DND-41 (cell line): Measurements from ENCODE around the gene PRAMEF12.

ENCODE experiments used
- ATAC-seq: fragments of 200-7000 bp; cut with Tn5 transposase; 3 replicates; pipeline ENCODE4 v1.9.1; 2021; ENCODE audit warnings: low read depth; ENCODE audit not compliant: insufficient read depth
- DNase-seq: peaks from one replicate; pipeline ENCODE4 v3.0.0-alpha.2; 2020
- H2AFZ ChIP-seq: 2 replicates; pipeline ENCODE4 v1.6.0; 2012; ENCODE audit warnings: low read depth, low read length
- H3K27ac ChIP-seq: 2 replicates; pipeline ENCODE4 v1.5.1; 2012; ENCODE audit warnings: low read length, inconsistent platforms
- H3K27me3 ChIP-seq: fragments of 200-600 bp; sonication (generic); 2 replicates; pipeline ENCODE4 v1.6.0; 2012; ENCODE audit warnings: low read length, mild to moderate bottlenecking, inconsistent platforms; ENCODE audit not compliant: insufficient read depth, poor library complexity
- H3K36me3 ChIP-seq: 2 replicates; pipeline ENCODE4 v1.5.1; 2012; ENCODE audit warnings: low read length, inconsistent platforms; ENCODE audit not compliant: insufficient read depth
- H3K4me1 ChIP-seq: 2 replicates; pipeline ENCODE4 v1.5.1; 2012; ENCODE audit warnings: mild to moderate bottlenecking, low read length; ENCODE audit not compliant: insufficient read depth
- H3K4me2 ChIP-seq: 2 replicates; pipeline ENCODE4 v1.6.0; 2012; ENCODE audit warnings: mild to moderate bottlenecking, moderate library complexity, low read length, inconsistent platforms; ENCODE audit not compliant: insufficient read depth
- H3K4me3 ChIP-seq, 2 experiments: fragments of 200-600 bp in 1 of 2; shearing (Covaris generic) in 1 of 2; 2 replicates each; pipeline ENCODE4 v1.5.1; 2012 to 2016; ENCODE audit warnings: inconsistent platforms in 2 of 2, low read length in 2 of 2, mild to moderate bottlenecking in 2 of 2, low read depth in 1 of 2, moderate library complexity in 1 of 2
- H3K79me2 ChIP-seq: 2 replicates; pipeline ENCODE4 v1.6.0; 2012; ENCODE audit warnings: low read length, inconsistent platforms; ENCODE audit not compliant: insufficient read depth
- H3K9ac ChIP-seq: 2 replicates; pipeline ENCODE4 v1.6.0; 2012; ENCODE audit warnings: low read depth, mild to moderate bottlenecking, inconsistent platforms, low read length, moderate library complexity
- H3K9me3 ChIP-seq: 2 replicates; pipeline ENCODE4 v1.5.1; 2012; ENCODE audit warnings: low read length, moderate library complexity, mild to moderate bottlenecking, inconsistent platforms; ENCODE audit not compliant: insufficient read depth, severe bottlenecking
- H4K20me1 ChIP-seq: 2 replicates; pipeline ENCODE4 v1.6.0; 2012; ENCODE audit warnings: low read length; ENCODE audit not compliant: insufficient read depth
- CTCF ChIP-seq: IDR thresholded peaks from 2 replicates; pipeline ENCODE4 v1.5.1; 2012; ENCODE audit warnings: borderline replicate concordance, low read length, moderate library complexity, mild to moderate bottlenecking; ENCODE audit not compliant: poor library complexity, severe bottlenecking; ENCODE audit errors: extremely low read depth
- EZH2 ChIP-seq: IDR thresholded peaks from 3 replicates; pipeline ENCODE4 v1.6.1; 2012; ENCODE audit warnings: borderline replicate concordance, low read depth, mild to moderate bottlenecking, moderate library complexity, low read length, inconsistent platforms; ENCODE audit not compliant: severe bottlenecking

PRAMEF12 gene

GRCh38 chr1:12754738-12755137 is 18.8 kb upstream of the PRAMEF12 start:
- ATAC-seq (no peak), DNase-seq (no peak)
- TF ChIP-seq EZH2, result no peak
- no peak for TF ChIP-seq CTCF
- Histone ChIP-seq H3K79me2 (no peaks in the 10 kb centered on the region), H2AFZ (no peak overlapping the region), H3K27ac (no peak overlapping the region), H3K36me3 (no peaks in the 10 kb centered on the region), H3K27me3 (peaks cover 10% of the 10 kb centered on the region), H3K9me3 (no peaks in the 10 kb centered on the region), H4K20me1 (no peaks in the 10 kb centered on the region), H3K4me2 (no peak overlapping the region), H3K4me3 (no peak overlapping the region), H3K4me1 (no peaks in the 10 kb centered on the region), H3K9ac (no peak overlapping the region)

GRCh38 chr1:12756273-12756672 is 17.3 kb upstream of the PRAMEF12 start:
- Histone ChIP-seq H3K4me3 (no peak overlapping the region), H3K9ac (no peak overlapping the region), H3K36me3 (no peaks in the 10 kb centered on the region), H3K9me3 (no peaks in the 10 kb centered on the region), H3K4me2 (no peak overlapping the region), H2AFZ (no peak overlapping the region), H3K79me2 (no peaks in the 10 kb centered on the region), H3K27ac (no peak overlapping the region), H3K27me3 (peaks cover 10% of the 10 kb centered on the region), H3K4me1 (no peaks in the 10 kb centered on the region), H4K20me1 (no peaks in the 10 kb centered on the region)
- no peak for TF ChIP-seq EZH2
- TF ChIP-seq CTCF, result no peak
- ATAC-seq (no peak), DNase-seq (no peak)

GRCh38 chr1:12756768-12757413 is 16.6 kb upstream of the PRAMEF12 start:
- no peak overlapping the region for H2AFZ ChIP-seq
- H3K9ac ChIP-seq, result no peak overlapping the region
- H3K36me3 ChIP-seq, result no peaks in the 10 kb centered on the region
- no peak overlapping the region for H3K27ac ChIP-seq
- H3K9me3 ChIP-seq, result no peaks in the 10 kb centered on the region
- no peak for TF ChIP-seq EZH2
- no peak for TF ChIP-seq CTCF
- no peaks in the 10 kb centered on the region for H3K4me1 ChIP-seq
- H3K79me2 ChIP-seq, result no peaks in the 10 kb centered on the region
- H3K27me3 ChIP-seq, result peaks cover 10% of the 10 kb centered on the region
- DNase-seq (no peak), ATAC-seq (no peak)
- no peaks in the 10 kb centered on the region for H4K20me1 ChIP-seq
- no peak overlapping the region for H3K4me2 ChIP-seq
- H3K4me3 ChIP-seq, result no peak overlapping the region

GRCh38 chr1:12757836-12758235 is 15.7 kb upstream of the PRAMEF12 start:
- ATAC-seq (no peak), DNase-seq (no peak)
- H3K27ac ChIP-seq, result no peak overlapping the region
- no peaks in the 10 kb centered on the region for H3K9me3 ChIP-seq
- H4K20me1 ChIP-seq, result no peaks in the 10 kb centered on the region
- no peaks in the 10 kb centered on the region for H3K4me1 ChIP-seq
- H3K27me3 ChIP-seq, result peaks cover 10% of the 10 kb centered on the region
- no peak overlapping the region for H3K4me3 ChIP-seq
- no peak overlapping the region for H3K4me2 ChIP-seq
- H3K79me2 ChIP-seq, result no peaks in the 10 kb centered on the region
- no peak overlapping the region for H2AFZ ChIP-seq
- H3K9ac ChIP-seq, result no peak overlapping the region
- TF ChIP-seq CTCF (no peak), EZH2 (no peak)
- no peaks in the 10 kb centered on the region for H3K36me3 ChIP-seq
